HG02938 (cell line): ENCODE measurements around the gene GABBR2.
"Not testable (repeated sequence)": the region's sequence is repeated elsewhere in the genome, so short reads cannot be mapped to it uniquely, and the experiment has no call there.

Experiments
- ATAC-seq: cut with Tn5 transposase; IDR thresholded peaks from one replicate; pipeline ENCODE4 v1.9.1; 2021; ENCODE audit warnings: mild to moderate bottlenecking, moderate library complexity; ENCODE audit not compliant: unreplicated experiment

GABBR2 gene

DNA sequence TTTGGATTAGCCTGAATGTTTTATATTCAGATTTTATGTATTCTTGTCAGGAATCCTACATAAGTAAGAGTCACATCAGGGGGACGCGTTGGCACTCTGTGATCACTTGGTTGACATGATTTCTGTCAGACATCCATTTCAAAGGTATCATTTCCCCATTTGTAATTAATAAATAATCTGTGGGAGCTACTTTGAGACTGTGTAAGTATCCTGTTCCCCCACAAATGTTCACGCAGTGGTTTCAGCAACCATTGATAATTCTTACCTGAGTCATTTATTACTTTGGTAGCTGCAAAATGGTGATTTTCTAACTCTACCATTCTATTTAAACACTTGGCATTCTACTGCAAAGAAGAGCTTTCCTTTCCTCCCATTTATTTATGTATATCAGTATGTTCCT, 396.4 kb downstream of the GABBR2 start:
- peak; percentile 61 for ATAC-seq

DNA sequence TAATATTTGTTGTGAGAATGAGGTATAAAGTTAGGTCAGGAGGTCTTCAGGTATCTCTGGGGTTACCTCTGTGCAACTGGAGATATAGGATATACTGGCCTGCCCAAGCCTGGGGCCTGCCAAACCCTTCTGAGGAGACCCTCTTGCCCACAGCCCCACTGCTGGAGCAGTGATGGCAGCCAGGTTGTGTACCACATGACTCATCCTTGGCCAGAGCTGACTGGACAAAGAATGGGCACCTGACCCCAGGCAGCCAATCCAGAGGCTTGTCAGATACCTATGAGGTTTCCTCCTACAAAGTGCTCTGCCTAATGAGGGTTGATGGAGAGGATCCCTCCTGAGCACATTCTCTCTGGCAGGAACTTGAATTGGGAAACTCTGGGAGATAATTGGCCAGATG, 397.2 kb downstream of the GABBR2 start:
- no peak for ATAC-seq

DNA sequence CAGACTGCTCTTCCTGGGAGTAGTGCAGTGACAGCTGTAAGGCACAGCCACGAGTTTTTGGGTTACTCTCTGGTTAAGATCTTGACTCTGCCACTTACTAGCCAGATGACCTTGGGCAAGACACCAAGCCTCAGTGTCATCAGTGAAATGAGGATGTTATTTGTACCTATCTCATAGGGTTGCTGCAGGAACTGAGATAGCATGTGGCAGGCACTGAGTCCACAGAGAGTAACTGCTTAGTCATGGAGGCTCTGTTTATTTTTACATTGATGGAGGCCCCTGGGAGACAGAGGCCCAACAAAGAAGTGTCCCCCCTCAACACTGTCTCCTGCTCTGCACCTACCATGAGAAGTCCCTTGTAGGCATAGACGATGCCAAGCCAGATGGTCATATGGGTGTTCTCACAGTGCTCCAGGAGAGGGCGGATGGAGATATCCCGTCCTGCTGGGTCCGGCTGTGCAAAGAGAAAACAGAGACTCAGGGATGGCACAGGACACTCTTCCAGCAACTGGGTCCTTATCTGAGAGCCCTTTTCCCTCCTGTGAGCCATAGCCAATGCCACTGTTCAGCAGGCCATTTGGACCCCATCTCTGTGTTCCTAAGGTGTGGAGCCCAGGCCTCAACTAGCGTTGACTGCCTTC, 397.9 kb downstream of the GABBR2 start:
- ATAC-seq: no peak

DNA sequence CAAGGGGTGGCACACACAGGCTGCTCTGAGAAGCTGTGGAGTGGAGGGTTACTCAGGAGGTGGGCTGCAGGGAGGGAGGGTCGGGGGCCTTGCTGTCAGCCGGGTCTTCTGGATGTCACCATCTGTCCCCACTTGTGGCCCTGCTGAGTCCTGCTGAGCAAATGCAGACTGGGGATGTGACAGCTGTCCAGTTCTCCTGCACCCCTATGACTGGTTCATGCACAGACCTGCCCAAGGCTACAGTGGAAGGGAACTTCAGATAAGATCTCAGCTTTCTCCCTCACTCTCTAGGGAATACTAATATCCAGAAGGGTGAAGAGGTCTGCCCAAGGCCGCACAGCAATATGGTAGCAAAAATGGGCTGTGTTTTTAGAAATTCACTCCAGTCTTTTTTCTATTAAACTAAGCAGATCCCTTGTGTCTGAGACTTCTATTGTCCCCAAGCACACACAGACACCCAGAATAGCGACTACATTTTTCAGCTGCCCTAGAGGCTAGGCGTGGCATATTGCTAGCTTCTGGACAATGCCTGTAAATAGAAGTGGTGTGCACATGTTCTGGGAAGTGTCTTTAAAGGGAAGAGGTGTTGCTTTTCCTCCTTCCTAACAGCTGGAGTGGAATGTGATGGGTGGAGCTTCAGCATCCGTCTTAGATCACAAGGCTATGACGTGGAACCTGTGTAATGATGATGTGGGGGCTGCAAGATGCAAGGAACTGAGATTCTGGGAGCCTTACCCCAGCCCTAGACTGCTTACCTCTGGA, 402.2 kb downstream of the GABBR2 start:
- no peak for ATAC-seq

DNA sequence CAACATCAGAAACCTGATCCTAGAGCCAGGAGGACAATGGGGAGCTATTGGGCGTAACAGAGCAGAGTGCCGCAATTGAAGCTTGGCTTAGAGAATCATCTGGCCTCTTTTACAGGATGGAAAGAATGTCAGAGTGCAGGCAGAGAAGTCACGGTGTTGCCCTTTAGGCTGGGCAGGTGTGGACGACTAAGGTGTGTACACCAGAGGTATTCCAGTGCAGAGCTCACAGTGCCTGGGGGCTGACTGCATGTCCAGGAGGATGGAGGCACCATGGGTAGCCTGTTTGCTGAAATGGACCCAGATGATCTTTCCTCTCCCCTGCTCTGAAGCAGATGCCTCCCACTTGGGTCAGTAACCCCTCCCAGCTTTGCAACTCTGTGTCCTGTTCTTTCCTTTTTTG, 404.4 kb downstream of the GABBR2 start:
- ATAC-seq: no peak

DNA sequence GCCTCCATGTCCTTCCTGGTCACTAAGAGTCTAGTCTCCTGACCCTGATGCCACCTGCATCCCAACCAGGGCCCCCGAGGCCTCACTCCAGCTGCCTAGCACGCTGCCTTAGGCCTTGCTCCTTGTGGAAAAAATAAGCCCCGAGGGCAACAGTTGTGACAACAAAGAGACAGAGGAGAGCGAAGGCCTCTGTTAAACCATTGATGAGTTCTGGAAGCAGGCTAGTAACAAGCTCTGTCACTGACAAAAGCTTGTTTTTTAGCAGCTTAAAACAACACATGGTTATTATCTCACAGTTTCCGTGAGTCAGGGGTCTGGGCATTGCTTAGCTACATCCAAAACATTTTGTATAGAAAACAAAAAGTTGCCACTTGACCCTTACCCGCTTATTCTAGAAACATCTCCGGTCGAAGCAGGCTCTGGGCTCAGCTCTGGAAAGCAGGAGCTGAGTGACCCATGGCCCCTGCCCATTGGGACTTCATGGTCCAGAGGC, 405.1 kb downstream of the GABBR2 start:
- ATAC-seq: no peak

DNA sequence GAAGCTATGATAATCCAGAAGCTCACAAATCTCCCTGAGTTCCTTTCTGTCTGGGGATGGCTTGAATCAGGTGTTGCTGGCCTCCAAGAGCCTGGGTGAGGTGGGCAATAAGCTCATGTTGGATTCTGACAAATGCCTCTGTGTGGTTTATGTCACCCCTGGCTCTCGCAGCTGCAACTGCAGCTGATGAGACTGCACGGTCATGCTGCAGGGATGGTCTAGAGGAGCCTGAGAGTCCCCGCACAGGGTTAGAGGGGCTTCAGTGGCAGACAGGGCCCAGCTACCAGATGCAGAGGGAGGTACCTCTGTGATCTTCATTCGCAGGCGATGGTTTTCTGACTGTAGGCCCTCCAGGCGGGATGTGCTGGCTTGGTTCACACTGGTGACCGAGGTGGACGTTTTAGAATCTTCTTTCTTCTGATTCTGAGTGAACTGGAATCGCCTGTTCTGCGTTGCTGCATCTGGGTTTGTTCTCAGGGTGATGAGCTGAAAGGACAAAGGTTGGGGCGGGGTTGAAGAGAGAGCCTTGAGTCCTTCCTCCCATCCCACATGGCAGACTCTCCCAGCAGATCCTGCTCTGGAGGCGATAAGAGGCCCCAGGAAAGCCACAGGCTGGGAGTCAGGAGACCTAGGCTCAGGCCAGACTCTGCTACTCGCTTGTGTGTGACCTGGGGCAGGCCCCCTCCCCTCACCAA, 405.6 kb downstream of the GABBR2 start:
- no peak for ATAC-seq

DNA sequence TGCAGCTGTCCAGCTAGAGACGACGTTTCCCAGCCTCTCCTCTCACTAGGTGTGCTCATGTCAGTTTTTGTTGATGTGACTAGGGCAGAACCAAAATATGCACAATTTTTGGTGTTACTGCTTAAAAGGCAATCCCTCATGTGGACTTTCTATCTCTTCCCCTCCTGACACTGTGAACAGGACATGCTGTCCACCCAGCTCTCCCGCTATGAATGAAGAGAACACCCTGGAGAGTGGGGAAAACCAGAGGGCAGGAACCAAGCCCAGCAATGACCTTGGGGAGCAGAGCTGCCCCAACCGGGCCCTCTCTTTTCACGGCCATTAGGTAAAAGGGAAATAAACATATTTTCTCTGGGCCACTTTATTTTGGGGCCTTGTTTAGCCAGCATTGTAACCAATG, 406.6 kb downstream of the GABBR2 start:
- ATAC-seq: no peak

DNA sequence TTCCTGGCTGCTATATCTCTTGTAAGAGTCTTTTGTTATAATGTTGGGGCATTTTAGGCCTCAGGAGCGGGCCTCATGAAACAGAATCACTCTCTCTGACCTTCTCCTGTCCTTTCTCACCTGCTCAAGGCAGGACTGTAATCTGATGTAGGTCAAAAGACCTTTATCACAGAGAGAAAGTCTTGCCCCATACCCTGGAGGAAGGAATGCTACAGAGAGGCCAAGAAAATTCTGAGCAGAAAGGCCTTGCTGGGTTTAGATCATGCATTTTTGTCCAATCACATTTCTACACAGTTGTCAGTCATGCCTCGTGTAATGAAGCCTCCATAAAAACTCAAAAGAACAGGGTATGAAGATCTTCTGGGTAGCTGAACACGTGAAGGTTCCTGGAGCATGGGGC, 408.1 kb downstream of the GABBR2 start:
- no peak for ATAC-seq

DNA sequence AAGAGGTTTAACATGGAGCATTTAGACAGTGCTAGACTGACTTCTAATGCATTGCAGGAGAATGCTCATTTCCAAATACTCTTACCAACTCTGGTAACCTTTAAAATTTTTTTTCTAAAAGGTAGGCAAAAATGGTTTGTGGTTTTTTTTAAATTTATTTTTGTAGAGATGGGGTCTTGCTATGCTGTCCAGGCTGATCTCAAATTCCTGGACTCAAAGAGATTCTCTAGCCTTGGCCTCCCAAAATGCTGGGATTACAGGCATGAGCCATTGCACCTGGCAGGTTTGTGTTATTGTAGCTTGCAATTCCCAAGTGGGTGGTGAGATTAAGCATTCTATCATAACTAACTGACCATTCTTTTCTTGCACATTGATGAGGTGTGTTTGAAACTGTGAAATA, 410.3 kb downstream of the GABBR2 start:
- ATAC-seq: no peak

DNA sequence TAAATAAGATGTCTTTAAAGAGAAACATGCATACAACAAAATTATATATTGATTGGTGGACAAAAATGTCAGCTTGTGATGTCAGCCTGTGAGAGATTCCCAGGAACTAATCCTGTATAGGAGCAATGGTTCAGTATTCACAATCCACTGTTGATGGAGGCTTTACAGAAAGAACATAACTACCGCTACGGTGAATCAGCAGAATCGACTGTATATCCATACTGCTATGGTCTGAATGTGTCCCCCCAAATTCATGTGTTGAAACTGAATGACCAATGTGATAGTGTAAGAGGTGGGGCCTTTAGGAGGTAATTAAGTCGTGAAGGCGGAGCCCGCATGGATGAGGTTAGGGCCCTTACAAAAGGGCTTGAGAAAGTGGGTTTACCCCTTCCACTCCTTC, 412.9 kb downstream of the GABBR2 start:
- no peak for ATAC-seq

DNA sequence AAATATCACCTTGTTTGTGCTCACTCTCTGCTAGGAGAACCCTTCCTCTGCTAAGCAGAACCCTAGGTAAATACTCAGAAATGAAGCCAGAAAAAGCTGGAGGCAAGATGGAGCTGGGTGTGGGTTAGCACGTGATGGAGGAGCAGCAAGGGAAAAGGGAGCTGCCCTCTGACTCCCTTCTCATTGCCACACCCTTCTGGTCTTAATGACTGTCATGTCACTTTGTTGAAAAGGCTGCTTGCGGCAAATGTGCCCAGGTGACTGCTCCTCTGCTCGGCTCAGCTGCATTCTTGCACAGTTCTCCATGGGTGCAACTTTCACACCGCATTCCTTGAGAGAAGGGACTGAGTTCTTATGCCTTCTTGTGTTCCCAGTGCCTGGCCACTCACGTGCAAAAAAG, 416.9 kb downstream of the GABBR2 start:
- ATAC-seq: no peak

DNA sequence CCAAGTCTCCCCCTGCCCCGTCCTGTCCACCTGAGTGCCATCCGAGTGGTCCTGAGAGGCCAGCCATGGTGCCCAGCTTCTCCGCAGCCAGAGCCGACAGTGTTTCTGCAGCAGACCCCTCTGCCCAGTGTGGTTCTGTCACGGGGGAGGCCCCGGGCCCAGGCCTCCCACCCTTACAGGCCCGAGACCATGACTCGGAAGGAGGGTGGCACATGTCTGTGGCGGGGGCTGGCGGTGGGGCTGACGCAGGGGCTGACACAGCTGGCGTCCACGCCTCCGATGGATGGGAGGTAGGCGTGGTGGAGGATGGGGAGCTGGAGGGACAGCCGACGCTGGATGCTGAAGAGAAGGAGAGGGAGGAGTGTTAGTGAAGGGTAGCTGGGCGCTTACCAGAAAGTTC, 418.3 kb downstream of the GABBR2 start:
- no peak for ATAC-seq

DNA sequence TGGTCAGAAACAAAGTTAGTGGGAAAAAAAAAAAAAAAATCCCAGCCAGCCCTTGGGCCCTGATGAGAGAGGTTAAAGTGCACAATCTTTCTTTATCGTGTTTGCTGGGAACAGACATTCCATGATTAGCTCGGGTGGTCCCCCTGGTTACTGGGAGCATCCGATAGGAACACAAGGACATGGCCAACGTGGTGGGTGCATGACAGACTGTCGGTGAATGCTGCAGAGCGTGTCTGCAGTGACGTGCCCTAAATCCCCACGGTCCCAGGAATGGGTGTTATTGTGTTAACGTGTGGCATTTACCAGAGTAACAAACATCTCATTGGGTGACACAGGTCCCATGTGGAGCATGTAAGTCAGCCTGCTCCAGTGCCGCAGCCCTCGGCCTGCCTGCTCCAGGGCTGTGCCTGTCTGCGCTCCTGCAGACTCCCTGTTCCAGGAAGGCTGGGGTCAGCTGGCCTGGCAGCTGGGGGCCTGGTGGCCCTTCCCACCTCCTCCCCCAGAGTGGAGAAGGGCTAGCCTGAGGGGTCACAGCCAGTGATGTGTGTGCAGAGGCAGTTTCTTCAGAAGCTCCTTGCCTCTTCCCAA, 419.0 kb downstream of the GABBR2 start:
- no peak for ATAC-seq

DNA sequence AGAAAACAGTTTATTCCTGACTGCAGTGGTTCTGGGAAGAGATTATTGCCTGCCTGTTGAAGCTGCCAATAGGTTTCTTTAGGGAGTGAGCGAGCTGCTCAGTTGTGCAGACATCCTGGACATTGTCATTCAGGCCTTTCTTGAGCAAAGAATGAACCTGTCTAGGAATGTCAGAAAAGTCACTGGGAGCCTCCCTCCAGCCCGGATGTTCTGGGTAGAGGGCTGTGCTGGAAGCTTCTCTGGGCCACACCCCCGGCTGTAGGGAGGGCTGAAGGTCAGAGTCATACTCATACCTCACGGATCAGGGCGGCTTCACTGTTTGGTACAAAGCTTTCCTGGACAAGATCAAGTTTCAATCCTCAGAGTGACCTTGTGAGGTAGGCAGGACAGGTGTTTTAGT, 419.9 kb downstream of the GABBR2 start:
- no peak for ATAC-seq

DNA sequence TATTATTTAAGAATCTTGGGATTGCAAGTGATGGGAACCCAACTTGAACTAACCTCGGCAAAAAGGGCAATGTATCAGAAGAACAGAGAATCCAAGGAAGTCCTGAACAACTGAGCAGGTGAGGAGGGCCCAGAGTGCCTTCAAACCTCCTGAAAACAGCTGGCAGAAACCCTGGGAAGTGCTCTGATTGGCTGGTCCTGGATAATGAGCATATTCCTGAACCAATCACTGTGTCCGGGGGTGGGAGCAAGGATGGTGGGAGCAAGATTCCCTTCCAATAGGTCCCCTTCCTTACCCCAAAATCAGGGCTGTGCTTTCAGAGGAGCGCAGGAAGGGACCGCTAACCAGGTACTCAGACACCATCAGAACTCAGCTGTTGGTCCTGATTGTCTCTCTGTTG, 421.4 kb downstream of the GABBR2 start:
- no peak for ATAC-seq

DNA sequence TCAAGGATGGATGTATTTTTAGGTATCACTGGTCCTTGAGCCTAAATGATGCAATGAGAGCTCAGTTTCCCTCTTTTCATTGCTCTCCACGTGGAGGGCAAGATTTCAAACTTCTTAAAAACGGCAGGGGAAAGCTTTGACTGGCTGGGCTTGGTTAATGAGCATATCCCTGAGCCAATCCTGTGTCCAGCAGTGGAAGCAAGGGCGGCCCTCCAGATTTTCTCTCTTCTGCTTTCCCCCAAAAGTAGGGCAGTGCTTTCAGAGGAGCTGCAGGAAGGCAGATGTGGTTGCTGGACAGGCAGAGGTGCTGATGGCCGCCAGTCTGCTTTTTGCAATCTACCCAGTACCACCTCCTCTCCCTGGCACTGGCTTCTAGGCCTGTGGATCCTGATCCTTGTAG, 423.3 kb downstream of the GABBR2 start:
- no peak for ATAC-seq

DNA sequence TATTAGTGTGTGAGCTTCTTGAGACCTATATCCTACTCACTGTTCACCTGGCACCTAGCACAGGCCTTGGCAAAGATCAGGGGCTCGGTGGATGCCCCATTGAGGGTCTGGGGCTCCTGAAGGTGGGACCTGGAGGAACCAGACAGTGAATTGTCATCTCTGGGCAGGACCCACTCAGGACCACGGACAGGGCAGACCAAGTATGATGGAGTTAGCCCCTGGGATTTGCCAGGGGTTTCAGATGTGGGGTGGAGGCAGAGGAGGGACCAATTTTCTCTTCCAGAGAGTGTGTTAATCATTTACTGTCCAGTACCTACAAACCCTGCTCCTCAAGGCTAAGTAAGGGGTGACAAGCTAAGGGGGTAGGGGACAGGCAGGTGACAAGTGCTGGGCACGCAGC, 424.0 kb downstream of the GABBR2 start:
- no peak for ATAC-seq

DNA sequence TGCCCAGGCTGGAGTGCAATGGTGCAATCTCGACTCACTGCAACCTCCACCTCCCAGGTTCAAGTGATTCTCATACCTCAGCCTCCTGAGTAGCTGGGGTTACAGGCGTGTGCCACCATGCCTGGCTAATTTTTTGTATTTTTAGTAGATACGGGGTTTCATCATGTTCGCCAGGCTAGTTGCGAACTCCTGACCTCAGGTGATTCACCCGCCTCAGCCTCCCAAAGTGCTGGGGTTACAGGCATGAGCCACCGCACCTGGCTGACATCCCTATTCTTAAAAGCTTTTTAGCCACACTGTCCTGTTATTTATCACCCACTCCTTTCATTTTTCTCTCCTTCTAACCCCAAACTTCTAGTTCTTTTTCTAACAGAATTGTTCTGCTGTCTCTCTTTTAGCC, 425.6 kb downstream of the GABBR2 start:
- ATAC-seq: not testable (repeated sequence)

DNA sequence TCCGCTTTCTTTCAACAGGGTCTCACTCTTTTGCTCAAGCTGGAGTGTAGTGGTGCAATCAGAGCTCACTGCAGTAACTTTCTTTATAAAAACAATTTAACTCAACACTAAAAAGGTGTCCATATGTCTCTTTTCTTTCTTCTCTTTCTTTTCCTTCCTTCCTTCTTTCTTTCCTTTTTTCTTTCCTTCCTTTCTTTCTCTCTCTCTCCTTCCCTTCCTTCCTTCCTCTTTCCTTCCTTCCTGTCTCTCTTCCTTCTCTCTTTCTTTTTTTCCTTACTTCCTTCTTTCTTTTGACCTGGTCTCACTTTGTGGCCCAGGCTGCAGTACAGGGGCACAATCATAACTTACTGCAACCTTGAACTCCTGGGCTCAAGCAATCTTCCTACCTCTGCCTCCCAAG, 427.5 kb downstream of the GABBR2 start:
- no peak for ATAC-seq

DNA sequence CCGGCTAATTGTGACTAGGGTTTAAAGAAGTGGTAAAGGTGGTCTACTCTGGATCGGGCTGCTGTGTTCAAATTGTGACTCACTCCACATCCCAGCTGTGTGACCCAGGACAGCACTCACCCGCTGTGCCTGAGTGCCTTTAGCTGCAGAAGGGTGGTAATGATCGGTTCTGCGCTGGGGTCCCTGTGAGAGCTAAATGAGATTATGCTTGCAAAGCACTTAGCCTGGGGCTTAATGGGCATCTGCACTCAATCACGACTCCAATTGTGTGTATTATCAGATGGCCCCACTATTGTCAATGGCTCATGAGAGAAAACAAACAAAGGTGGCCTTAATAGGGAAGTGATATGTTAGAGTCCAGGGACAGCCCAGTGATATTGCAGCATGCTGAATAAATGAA, 428.2 kb downstream of the GABBR2 start:
- ATAC-seq: no peak

DNA sequence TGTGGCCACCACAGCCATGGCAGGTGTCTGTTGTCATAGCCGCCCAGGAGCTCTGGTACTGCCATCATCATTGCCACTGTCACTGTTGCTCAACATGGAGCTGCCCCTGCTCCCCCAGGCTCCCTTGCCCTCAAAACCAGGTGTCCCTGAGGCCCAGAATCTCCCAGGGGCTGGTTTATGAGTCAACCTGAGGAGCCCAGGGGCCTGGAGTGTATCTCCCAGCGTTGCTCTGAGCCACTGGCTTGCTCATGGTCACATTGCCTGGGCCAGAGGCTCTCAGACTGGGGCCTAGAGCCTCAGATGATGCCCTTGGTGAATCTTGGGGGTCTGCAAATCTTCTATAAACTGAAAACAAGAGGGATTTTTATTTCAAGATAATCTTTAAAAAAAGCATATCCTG, 428.6 kb downstream of the GABBR2 start:
- no peak for ATAC-seq
